GM20431 (cell line): ENCODE results near the gene ITPK1.

Experiments
- in situ Hi-C: fragments of 300-500 bp; cut with MseI, MboI; formaldehyde crosslinking; loops from one replicate; pipeline ENCODE4 v1.15.0; 2020; ENCODE audit warnings: low sequenced_read_pairs; ENCODE audit not compliant: unreplicated experiment

ITPK1 gene

DNA sequence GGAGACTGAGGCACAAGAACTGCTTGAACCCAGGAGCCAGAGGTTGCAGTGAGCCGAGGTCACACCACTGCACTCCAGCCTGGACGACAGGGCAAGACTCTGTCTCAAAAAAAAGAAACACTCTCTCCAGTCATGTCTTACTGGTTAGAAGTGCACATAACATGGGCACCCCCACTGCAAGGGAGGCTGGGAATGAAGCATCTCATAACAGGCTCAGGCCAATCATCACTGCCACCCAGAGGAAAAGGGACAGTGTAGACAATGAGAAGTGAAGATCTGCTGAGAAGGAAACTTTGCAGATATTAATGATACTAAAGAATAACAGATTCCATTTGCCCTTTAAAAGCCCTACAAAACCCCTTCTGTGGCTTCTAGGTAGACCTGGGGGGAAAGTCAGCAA, 66.9 kb downstream of the ITPK1 start:
- in situ Hi-C loops = no loop called here

DNA sequence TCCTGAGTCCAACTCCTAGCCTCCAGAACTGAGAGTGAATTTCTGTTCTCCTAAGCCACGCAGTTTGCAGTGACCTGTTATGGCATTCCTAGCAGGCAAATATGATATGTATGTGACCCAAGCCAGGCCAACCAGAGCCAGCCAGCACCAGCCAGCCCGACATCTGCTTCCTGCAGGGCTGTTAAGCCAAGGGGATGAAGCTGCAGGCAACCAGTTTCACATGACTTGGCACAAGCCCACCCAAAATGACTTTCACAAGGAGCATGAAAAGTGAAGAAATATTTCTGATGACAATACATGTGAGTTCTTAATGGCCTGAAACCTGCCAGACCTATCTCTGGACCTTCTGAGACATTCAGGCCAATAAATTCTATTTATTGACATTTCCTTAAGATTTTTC, 68.1 kb downstream of the ITPK1 start:
- in situ Hi-C loops = no loop called here

DNA sequence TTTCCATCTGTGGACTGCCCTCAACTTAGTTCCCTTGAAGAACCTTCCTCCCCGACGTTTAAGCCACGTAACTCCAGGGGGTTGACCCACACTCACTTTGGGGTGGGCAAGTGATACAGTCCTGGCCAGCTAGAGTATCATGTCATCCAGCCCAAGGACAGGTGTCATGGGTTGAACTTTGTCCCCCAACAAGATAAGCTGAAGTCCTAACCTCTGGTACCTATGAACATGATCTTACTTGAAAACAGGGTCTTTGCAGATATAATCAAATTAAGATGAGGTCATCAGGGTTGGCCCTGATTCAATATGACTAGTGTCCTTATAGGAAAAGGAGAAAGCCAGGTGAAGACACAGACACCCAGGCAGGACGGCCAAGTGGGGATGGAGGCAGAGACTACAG, 68.6 kb downstream of the ITPK1 start:
- in situ Hi-C loops = no loop called here

DNA sequence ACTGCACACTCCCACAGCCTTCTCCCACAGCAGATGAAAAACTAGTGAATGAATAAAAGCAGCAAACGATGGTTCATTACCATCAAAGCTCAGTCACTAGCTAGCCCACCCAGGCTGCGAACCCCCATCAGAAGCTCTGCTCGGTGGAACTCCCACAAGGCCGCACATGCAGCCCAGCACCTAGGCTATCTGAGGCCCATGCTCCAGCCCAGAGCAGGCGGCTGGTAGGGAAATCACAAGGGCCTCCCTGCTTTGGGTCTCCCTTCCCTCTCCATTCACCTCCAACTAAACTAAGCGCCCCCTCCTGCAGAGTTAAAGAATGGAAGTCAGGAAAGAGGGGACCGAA, 69.0 kb downstream of the ITPK1 start:
- in situ Hi-C loops = no loop called here

DNA sequence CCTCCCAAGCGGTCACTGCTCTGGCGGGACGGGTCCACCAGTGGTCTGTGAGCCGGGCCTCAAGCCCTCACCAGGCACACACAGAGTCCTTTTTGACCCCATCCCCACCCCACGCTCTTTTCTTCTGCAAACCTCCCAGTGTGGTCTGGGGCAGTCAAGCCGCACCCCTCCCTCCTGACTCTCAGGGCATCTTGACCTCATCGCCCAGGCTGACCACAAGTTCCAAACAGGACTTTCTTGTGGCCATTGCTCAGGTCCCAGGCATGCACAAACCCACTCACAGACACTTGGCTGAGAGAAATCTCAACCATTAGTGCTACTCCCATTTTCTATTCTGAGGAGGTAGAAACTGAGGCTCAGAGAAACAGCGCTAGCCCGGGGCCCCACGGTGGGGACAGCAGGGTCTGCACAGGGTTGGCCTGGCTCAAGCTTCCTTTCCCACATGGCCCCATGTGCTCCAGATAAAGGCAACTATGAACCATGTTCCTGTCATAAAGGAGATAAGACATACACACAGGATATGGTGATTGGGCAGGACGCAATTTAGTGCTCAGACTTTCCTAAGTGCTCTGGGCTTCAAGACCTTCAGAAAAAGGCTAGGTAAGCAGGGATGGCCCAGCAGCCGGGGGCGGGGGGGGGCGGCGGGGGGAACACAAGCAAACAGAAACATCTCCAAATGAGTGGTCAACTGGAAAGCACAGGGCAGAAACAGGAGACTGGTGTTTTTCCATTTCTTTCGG, 69.6 kb downstream of the ITPK1 start:
- in situ Hi-C loops = no loop called here

DNA sequence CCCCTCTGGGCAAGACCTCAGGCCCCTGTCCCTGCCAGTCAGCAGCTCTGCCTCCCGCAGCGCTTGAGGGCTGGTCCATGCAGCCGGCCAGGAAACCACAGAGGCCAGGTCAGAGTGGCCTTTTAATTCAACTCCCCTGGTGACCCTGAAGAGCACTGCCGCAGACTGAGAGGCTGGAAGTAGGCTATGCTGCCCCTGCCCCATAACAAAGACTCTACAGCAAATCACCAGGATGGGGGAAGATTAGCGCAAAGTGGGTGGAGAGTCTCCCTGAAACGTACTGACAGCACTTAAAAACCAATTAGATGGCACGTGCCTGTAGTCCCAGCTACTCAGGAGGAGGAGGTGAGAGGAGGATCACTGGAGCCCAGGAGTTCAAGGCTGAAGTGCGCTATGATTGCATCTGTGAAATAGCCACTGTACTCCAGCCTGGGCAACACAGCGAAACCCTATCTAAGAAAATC, 70.5 kb downstream of the ITPK1 start:
- in situ Hi-C loops = no loop called here

DNA sequence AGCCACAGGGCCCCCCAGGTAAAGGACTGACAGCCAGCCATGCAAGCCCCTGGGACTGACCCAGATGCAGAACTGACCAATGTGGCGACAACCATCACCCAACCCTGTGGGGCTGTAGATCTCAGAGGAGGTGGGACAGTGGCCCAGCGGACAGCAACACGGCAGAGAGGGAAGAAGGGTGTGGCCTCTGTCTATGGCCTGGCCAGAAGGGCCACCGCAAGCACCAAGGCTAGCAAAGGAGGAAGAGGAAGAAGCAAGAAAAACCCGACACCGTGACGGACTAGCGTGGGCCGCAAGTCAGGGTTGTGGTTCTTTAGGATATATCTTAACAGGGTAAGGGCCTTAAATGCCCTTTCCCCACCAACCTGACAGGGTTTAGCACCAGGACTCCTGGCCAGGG, 71.2 kb downstream of the ITPK1 start:
- in situ Hi-C loops = no loop called here

DNA sequence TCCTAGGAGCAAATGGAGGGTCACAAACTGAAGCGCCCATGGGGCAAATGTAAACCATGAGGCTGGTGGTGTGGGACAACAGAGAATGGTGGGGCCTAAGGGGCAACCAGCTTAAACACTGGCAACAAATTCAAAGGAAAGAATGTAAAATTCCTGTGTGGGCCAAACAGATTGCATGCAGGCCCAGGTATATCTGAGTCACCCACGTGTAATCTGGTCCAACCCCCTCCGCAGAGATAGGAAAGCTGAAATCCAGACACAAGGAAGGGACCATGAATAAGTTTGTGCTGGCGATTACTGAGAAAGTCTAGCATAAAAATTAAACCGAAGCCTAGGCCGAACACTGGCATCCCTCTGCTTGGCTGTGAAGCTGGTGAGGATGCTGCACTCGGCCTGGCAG, 71.6 kb downstream of the ITPK1 start:
- in situ Hi-C loops = no loop called here

DNA sequence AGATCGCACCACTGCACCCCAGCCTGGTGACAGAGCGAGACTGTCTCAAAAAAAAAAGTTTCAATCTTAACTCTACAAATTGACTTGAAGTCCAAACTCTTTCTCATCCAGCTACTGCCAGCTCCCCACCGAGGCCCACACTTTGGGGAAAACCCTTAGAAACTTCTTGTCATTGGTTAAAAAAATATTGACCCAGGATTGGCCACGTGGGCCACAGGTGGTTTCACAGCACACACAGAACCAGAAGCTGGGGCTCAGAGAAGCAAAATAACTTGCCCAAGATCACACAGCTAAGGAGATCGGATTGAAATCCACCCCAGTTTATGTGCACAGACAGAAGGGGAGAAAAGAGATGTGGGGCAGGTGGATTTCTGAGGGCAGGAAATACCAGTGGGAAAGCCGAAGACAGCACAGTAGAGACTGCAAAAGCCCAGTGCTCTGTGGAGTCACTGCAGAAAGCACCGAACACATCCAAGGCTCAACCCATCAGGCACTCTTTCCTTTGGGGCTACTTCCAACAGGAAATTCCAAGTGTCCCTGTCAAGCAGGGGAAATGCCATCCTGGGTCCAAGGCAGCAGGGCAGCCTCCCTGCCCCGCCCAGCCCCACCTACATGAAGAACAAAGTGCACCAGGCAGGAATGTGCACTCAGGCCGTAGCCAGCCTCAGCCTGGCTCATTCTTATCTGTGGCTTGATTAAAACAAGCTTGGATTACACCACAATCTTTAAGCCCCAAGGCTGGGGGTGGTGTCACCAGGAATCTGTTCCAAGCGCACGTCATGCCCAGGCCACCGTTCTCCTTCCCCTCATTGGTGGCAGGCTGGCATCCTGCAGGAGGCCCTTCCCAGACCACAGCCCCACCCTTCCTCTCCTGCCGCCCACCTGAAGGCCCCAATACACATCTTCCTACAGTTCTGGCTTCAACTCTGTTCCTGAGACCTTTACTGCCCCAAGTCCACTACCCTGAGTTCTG, 72.5 kb downstream of the ITPK1 start:
- in situ Hi-C loops = no loop called here

DNA sequence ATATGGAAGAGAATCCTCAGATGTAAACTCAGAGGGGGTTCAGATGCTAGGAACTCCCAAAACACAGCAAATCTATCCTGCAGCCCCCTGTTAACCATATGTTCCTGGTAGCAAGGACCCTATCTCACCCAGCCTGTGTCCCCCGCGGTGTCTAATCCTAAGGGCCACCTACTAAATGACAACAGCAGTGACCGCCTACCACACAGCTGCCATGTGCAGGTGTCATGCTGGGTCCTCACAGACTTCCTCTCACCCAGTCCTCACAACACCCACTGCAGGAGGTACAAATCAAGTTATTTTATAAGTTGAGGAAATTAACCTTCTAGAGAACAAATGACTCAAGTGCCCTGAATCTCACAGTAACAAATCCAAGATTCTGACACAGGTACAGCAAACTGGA, 73.9 kb downstream of the ITPK1 start:
- in situ Hi-C loops = no loop called here

DNA sequence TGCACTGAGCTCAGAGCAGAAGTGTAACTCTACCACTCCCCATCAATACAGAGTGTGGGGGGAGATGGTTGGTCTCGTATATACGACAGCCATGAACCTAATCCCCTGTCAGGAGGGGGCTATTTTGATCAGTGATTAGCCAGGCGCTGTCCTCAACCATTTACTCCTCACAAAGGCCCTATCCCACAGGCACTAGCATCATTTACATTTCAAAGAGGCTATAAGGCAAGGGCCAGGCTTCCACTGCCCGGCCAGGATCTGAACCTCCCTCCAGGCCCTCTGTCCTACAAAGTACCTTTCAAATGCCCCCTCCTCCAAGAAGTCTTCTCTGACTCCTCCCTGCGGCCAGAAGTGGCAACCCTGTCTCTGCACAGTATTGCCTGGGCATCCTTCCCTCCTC, 74.7 kb downstream of the ITPK1 start:
- in situ Hi-C loops = no loop called here

DNA sequence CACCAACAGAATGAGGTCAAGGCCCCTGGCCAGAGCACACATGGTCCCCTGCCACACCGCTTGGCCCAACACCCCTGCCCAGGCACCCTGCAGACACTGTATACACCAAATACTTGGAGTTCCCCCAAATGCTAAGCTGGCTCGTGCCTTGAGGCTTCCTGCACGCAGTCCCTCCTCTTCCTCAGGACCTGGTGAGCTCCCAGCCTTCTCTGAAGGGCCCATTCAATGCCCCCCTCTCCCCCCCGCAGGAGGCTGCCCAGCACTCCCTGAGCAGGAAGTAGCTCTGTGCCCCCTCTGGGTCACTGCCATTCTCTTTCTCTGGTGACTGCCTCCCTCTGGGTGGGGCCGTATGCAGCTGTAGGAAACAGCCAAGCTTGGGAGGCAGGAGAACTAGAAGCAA, 75.3 kb downstream of the ITPK1 start:
- in situ Hi-C loops = no loop called here

DNA sequence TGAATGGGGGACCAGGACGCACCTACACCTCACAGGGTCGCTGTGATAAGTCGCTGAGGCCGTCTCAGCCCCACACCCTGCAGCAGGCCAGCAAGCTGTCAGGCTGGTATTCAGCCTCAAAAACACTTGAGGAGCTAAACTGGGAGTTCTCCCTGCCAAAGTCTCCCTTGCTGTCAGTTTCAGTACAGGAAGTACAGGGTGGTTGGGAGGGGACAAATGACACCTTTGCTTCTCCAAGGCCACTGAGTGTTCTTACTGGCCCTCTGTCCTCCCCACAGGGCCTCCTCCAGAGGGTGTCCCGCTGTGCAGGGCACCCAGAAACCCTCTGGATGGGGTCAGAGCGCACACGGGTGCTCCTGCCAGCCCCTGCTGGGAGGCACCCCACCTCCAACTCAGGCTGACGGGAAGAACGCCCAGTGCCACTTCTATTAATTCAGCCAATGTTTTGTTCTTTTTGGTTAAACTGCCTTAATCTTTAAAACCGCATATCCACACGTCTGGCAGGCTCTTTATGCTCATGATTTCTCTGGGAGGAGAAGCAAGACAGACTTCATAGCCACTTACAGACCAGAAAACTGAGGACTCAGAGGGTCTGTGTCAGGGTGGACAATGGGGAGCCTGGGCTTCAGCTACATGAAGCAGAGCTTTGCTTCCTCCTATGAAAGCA, 75.9 kb downstream of the ITPK1 start:
- in situ Hi-C loops = no loop called here

DNA sequence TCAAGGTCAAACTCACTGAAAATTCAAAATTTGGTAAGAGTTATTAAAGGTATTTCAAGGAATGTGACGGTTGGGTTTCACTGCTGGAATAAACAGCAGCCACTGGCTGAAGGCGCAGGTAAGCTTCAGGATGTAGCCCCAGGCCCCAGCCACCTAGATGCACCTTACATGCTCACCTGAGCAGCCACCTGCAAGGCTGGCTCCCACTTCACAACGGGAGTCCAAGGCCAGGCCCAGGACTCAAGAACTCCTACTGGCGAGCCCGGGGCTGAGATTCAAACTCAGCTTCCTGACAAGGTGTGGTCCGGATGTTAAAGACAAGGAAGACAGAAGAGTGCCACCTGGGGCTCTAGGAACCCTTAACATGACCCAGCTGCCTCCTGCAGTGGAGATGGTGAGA, 78.4 kb downstream of the ITPK1 start:
- in situ Hi-C loops = no loop called here

DNA sequence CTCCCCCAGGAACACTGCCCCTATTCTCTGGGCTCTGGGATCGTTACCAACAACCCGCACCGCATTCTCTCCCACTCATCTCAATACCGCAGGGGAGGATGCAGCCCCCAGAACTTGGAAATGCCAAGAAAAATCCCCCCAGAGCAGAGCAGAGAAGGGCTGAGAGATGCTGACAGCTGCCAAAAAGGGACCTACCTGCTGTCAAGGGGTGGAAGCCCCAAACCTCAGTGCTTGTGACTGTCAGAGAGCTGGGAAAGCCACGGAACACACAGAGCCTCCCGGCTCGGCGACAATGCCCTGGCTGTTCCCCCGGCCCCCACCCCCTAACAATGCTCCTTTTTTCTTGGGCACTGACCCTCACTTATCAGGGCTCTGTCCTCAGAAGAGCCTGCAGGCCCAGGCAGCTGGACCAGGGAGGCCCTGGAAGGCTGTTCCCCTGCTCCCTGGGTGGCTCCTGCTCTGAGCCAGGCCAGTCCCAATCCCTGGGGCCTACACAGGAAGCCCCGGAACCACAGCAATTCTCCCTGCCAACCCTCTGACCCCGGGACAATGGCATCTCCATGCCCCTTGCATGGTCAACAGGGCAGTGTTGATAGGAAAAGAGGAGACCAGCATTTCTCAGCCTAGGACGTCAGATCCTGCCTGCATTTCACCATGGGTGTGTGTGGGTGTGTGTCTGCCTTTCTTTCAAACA, 78.9 kb downstream of the ITPK1 start:
- in situ Hi-C loops = no loop called here

DNA sequence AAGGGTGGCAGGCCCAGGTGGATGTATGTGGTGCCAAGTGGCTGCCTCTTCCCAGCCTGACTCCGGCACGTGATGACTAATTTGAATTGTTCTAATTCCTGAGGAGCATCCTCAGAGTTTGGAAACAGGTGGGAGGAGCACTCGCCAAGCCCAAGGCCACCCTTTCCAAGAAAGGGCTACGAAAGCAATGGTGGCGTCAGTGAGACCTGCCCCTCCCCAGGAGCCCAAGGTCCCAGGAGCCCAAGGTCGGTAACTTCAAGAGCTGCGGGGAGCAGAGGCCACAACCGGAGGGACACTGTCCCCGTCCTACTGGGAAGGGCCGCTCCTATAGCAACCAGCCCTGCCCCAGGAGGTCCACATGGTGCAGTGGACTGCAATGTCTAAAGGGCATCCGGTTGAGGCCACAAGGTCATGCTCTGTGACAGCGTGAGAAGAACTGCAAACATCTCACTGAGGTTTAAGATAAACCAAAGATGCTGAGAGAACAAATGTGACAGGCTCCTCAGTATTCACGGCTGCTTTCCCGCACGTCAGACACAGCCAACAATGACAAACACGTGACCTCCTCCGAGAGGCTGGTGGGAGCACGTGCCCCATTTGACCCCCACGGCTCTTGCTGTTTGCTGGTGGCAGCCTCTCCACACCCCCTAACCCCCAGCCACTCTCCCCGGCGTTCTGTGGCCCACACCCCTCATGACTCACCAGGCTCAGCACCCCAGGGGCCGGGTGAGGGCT, 79.6 kb downstream of the ITPK1 start:
- in situ Hi-C loops = no loop called here

DNA sequence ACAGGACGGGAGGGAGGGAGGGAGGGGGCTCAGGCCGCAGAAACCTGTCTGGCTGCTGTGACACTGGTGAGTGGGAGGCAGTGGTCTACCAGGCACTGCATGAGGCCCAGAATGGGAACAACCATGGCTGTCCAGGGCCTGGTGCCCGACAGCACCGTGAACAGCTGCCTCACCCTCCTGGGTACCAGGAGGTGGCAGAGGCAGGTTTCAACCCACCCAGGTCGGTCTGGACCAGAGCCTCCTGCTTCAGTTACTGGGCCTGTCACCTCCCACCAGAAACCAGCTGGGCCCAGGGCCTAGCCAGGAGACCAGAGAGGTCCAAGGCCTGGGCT, 80.2 kb downstream of the ITPK1 start:
- in situ Hi-C loops = no loop called here

DNA sequence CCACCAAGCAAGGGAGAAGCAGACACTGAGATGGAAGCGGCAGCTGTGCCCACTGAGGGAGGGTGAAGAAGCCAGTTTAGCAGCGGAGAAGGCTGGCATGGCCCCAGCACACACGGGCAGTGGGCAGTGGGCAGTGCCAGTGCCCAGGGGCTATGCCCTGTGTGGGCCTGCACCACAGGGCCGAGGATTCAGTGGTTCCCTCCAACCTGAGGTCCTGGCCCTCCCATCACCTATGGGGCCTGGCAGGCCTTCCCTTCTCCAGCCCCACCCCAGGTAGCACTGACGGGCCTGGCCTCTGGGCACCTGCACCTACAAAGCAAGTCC, 81.1 kb downstream of the ITPK1 start:
- in situ Hi-C loops = no loop called here

DNA sequence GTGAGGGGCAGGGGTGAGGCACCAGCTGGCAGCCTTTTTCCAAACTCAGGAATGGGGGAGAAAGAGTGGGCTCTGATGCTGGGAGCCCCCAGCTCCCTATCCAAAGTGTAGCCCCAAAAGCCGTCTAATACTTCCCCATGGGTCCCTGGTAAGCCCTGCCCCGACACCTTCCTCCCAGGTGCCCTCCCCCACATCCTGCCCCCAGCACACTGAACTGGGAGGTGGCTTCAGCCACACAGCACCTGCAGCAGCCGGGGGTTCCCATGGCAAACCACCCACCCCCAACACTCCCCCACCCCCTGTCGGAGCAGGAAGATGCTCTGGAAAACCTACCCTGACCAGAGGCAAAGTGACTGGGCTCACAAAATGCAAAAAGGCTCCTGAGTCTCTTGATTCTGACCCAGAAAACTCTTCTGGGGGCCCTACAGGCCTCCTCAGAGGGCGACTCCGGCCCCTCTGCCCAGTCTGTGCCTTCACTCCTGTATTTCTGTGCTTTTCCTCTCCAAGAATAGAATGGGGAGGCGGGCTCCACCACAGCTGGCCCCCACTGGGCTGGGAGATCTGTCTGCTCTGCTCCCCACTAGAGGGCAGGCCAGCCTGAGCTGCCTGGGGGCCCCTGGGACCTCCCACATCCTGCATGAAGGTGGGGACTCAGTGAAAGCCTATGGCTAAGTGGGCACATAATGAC, 81.6 kb downstream of the ITPK1 start:
- in situ Hi-C loops = no loop called here
